HepG2 (cell line): Measurements from ENCODE around the gene MCF2L. TPM values are rescaled to one million over a fixed set of nuclear protein-coding genes. Genes with fewer than 3 reads are reported as not detected.

Experiments
- FOSL2 ChIP-seq: sonication (generic); formaldehyde crosslinking; IDR thresholded peaks from 2 replicates; pipeline ENCODE4 v1.4.0; 2020; ENCODE audit warnings: missing genetic modification reagents
- POLR2A ChIP-seq, 2 experiments: IDR thresholded peaks; 2 replicates each; pipeline ENCODE4 v1.6.1; 2011; ENCODE audit warnings: low read depth in 2 of 2, low read length in 2 of 2, mild to moderate bottlenecking in 1 of 2, moderate library complexity in 1 of 2; ENCODE audit not compliant: insufficient read depth in 1 of 2
- SMAD9 ChIP-seq: sonication (generic); formaldehyde crosslinking; IDR thresholded peaks from 2 replicates; pipeline ENCODE4 v1.5.1; 2020; ENCODE audit warnings: mild to moderate bottlenecking, missing genetic modification reagents
- SPEN ChIP-seq: sonication (generic); formaldehyde crosslinking; IDR thresholded peaks from 2 replicates; pipeline ENCODE4 v1.5.1; 2020; ENCODE audit warnings: low read depth, mild to moderate bottlenecking, missing genetic modification reagents
- XBP1 ChIP-seq: sonication (generic); formaldehyde crosslinking; IDR thresholded peaks from 2 replicates; pipeline ENCODE4 v1.5.0; 2020; ENCODE audit warnings: missing genetic modification reagents
- ZKSCAN5 ChIP-seq: sonication (generic); formaldehyde crosslinking; IDR thresholded peaks from 2 replicates; pipeline ENCODE4 v1.5.1; 2020; ENCODE audit warnings: mild to moderate bottlenecking, missing genetic modification reagents
- ZNF225 ChIP-seq: sonication (generic); formaldehyde crosslinking; IDR thresholded peaks from 2 replicates; pipeline ENCODE4 v1.4.0; 2020; ENCODE audit warnings: mild to moderate bottlenecking, missing genetic modification reagents
- ZNF333 ChIP-seq: sonication (generic); formaldehyde crosslinking; IDR thresholded peaks from 2 replicates; pipeline ENCODE4 v1.4.0; 2020; ENCODE audit warnings: mild to moderate bottlenecking, missing genetic modification reagents, borderline replicate concordance
- ZNF44 ChIP-seq: sonication (generic); formaldehyde crosslinking; IDR thresholded peaks from 2 replicates; pipeline ENCODE4 v1.5.1; 2020; ENCODE audit warnings: mild to moderate bottlenecking, missing genetic modification reagents
- ZNF572 ChIP-seq: sonication (generic); formaldehyde crosslinking; IDR thresholded peaks from 2 replicates; pipeline ENCODE4 v1.5.1; 2020; ENCODE audit warnings: mild to moderate bottlenecking, missing genetic modification reagents
- polyA plus RNA-seq, 8 experiments: library from polyadenylated mRNA; depleted of rRNA in 3 of 8; stranded (reverse) in 7 of 8; unstranded in 1 of 8; fragments of >200 nt; fragmentation: Illumina TruSeq in 4 of 8; extraction: Trizol in 4 of 8; gene quantifications; 2 replicates each; pipeline versions ENCODE4 v1.2.1 to v1.2.3, GENCODE V29; 2011 to 2016; ENCODE audit warnings: low read depth in 4 of 8, missing spikeins in 1 of 8, mixed read lengths in 1 of 8; ENCODE audit not compliant: insufficient read depth in 1 of 8
- total RNA-seq, 5 experiments: library from RNA; depleted of rRNA; stranded (reverse); fragments of >200 nt; fragmentation: Illumina TruSeq; extraction: Trizol; gene quantifications; 2 replicates each; pipeline ENCODE4 v1.2.3, GENCODE V29; 2016; ENCODE audit warnings: low read depth in 1 of 5
- TF ChIP-seq, protein P1 (sequence below), 2 experiments: sonication (generic) in 1 of 2; formaldehyde crosslinking in 1 of 2; IDR thresholded peaks; 2 replicates each; pipeline versions ENCODE4 v1.6.1 to v1.9.0; 2014 to 2022; ENCODE audit warnings: antibody characterized with exemption in 1 of 2, borderline replicate concordance in 1 of 2, inconsistent platforms in 1 of 2, low read depth in 1 of 2, missing genetic modification reagents in 1 of 2
- TF ChIP-seq, protein P2 (sequence below): sonication (generic); formaldehyde crosslinking; IDR thresholded peaks from 2 replicates; pipeline ENCODE4 v1.5.0; 2020; ENCODE audit warnings: missing genetic modification reagents
- TF ChIP-seq, protein P3 (sequence below): sonication (generic); formaldehyde crosslinking; IDR thresholded peaks from 2 replicates; pipeline ENCODE4 v1.9.0; 2021; ENCODE audit warnings: missing genetic modification reagents, borderline replicate concordance
- TF ChIP-seq, protein P4 (sequence below): sonication (generic); formaldehyde crosslinking; IDR thresholded peaks from 2 replicates; pipeline ENCODE4 v1.8.0; 2022; ENCODE audit warnings: missing genetic modification reagents, mild to moderate bottlenecking, inconsistent platforms, borderline replicate concordance
- TF ChIP-seq, protein P5 (sequence below): sonication (generic); formaldehyde crosslinking; IDR thresholded peaks from 2 replicates; pipeline ENCODE4 v1.9.0; 2021; ENCODE audit warnings: missing genetic modification reagents, mild to moderate bottlenecking, borderline replicate concordance

Gene MCF2L
- total and polyA plus RNA-seq, 2 of the 13 experiments (the other 11 are each of a cell fraction or from before 2014, with no cell fraction given): 19.4 to 28.4 TPM

DNA sequence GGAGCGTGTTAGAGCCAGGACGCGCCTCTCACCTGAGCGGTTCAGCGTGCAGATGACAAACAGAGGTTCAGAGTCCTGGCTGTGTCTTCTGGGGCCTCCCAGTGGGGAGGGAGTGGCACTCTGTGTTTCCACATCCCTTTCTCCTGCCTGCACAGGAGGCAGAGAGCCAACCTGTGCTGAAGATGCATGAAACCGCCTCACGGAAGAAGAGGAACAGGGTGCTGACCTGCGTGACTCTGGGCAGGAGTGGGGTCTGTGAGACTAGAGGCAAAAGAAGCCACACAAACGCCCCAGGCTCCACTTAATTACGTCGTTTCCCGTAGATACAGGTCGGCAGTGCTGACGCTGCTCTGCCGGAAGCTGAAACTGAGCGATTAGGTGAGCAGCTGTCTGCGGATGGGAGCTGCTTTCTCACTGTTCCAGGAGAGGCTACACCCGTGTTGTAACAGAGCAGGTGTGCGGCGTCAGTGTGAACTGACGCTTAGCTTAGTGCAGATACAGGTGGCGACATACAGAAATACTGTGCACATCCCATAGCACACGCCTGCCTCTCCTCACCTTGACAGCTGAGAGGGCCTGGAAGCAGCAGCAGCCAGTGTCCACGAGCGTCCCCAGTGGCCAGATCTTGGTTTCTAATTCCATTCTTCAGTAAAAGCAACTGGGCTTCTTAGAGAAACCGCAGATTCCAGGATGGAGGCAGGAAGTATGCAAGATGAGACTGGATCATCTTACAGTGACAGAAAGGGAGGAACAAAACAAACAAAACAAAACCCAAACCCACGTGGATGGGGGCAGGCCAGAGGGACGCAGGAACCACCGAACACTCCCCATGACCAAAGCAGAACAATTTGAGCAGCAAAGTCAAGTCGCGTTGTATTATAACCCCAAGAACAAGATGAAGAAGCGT lies 37.7 kb upstream of the MCF2L start (continued):
- TF ChIP-seq SPEN (CRISPR knock-in tag) (no peak), ZNF333 (CRISPR knock-in tag) (no peak), ZNF44 (CRISPR knock-in tag) (no peak), XBP1 (CRISPR knock-in tag) (no peak), FOSL2 (CRISPR knock-in tag) (peak; percentile 14; the same call in 1 of the 2 replicates), ZKSCAN5 (no peak), SMAD9 (CRISPR knock-in tag) (no peak), ZNF572 (no peak), POLR2A (IDR thresholded peaks at IDR 0.05; ENCODE audit: insufficient read depth in 1 of 2, low read depth in 2 of 2, low read length in 2 of 2) (no peak), ZNF225 (CRISPR knock-in tag) (peak; percentile 28; the same call in 1 of the 2 replicates)
- TF ChIP-seq, protein P1, sequence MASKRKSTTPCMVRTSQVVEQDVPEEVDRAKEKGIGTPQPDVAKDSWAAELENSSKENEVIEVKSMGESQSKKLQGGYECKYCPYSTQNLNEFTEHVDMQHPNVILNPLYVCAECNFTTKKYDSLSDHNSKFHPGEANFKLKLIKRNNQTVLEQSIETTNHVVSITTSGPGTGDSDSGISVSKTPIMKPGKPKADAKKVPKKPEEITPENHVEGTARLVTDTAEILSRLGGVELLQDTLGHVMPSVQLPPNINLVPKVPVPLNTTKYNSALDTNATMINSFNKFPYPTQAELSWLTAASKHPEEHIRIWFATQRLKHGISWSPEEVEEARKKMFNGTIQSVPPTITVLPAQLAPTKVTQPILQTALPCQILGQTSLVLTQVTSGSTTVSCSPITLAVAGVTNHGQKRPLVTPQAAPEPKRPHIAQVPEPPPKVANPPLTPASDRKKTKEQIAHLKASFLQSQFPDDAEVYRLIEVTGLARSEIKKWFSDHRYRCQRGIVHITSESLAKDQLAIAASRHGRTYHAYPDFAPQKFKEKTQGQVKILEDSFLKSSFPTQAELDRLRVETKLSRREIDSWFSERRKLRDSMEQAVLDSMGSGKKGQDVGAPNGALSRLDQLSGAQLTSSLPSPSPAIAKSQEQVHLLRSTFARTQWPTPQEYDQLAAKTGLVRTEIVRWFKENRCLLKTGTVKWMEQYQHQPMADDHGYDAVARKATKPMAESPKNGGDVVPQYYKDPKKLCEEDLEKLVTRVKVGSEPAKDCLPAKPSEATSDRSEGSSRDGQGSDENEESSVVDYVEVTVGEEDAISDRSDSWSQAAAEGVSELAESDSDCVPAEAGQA (IDR thresholded peaks at IDR 0.05; ENCODE audit: low read depth): peak; percentile 28; the same call in 1 of the 2 replicates
- TF ChIP-seq, protein P1 (CRISPR knock-in tag; IDR thresholded peaks at IDR 0.05; ENCODE audit: borderline replicate concordance): no peak
- TF ChIP-seq, protein P2, sequence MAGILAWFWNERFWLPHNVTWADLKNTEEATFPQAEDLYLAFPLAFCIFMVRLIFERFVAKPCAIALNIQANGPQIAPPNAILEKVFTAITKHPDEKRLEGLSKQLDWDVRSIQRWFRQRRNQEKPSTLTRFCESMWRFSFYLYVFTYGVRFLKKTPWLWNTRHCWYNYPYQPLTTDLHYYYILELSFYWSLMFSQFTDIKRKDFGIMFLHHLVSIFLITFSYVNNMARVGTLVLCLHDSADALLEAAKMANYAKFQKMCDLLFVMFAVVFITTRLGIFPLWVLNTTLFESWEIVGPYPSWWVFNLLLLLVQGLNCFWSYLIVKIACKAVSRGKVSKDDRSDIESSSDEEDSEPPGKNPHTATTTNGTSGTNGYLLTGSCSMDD (CRISPR knock-in tag): no peak
- TF ChIP-seq, protein P3, sequence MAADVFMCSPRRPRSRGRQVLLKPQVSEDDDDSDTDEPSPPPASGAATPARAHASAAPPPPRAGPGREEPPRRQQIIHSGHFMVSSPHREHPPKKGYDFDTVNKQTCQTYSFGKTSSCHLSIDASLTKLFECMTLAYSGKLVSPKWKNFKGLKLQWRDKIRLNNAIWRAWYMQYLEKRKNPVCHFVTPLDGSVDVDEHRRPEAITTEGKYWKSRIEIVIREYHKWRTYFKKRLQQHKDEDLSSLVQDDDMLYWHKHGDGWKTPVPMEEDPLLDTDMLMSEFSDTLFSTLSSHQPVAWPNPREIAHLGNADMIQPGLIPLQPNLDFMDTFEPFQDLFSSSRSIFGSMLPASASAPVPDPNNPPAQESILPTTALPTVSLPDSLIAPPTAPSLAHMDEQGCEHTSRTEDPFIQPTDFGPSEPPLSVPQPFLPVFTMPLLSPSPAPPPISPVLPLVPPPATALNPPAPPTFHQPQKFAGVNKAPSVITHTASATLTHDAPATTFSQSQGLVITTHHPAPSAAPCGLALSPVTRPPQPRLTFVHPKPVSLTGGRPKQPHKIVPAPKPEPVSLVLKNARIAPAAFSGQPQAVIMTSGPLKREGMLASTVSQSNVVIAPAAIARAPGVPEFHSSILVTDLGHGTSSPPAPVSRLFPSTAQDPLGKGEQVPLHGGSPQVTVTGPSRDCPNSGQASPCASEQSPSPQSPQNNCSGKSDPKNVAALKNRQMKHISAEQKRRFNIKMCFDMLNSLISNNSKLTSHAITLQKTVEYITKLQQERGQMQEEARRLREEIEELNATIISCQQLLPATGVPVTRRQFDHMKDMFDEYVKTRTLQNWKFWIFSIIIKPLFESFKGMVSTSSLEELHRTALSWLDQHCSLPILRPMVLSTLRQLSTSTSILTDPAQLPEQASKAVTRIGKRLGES (CRISPR knock-in tag): no peak
- TF ChIP-seq, protein P4, sequence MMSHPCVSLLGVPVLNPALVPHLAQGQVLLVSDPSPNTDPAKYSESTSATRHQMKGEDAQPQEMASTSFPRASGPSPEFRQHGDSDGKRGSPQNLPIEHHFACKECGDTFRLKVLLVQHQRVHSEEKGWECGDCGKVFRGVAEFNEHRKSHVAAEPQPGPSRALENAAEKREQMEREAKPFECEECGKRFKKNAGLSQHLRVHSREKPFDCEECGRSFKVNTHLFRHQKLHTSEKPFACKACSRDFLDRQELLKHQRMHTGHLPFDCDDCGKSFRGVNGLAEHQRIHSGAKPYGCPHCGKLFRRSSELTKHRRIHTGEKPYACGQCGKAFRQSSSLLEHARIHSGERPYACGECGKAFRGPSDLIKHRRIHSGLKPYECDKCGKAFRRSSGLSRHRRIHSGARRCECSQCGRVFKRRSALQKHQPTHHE (CRISPR knock-in tag): no peak
- TF ChIP-seq, protein P5, sequence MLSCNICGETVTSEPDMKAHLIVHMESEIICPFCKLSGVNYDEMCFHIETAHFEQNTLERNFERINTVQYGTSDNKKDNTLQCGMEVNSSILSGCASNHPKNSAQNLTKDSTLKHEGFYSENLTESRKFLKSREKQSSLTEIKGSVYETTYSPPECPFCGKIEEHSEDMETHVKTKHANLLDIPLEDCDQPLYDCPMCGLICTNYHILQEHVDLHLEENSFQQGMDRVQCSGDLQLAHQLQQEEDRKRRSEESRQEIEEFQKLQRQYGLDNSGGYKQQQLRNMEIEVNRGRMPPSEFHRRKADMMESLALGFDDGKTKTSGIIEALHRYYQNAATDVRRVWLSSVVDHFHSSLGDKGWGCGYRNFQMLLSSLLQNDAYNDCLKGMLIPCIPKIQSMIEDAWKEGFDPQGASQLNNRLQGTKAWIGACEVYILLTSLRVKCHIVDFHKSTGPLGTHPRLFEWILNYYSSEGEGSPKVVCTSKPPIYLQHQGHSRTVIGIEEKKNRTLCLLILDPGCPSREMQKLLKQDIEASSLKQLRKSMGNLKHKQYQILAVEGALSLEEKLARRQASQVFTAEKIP: no peak
